Gastroesophageal sphincter (tissue), 4 donors: ENCODE data around the gene IVD. TPM values are rescaled to one million over a fixed set of nuclear protein-coding genes. Genes with fewer than 3 reads are reported as not detected.

Experiments used
- ATAC-seq: fragments of 150-250 bp; one replicate; pipeline ENCODE4 v1.9.1; 2016; ENCODE audit warnings: mild to moderate bottlenecking, moderate library complexity
- H3K27ac ChIP-seq, 4 donors: fragments of 200-600 bp; sonication (generic) in 3 of 4; 1 replicate in 3 of 4; 2 replicates in 1 of 4; pipeline ENCODE4 v1.5.1; 2016 to 2019
- H3K27me3 ChIP-seq: fragments of 200-600 bp; sonication (generic); one replicate; pipeline ENCODE4 v1.5.1; 2019
- H3K36me3 ChIP-seq, 2 donors: fragments of 200-600 bp; sonication (generic); one replicate each; pipeline ENCODE4 v1.5.1; 2019; ENCODE audit warnings: control low read depth in 1 of 2
- H3K4me1 ChIP-seq, 3 donors: fragments of 200-600 bp; sonication (generic); 1 replicate in 2 of 3; 2 replicates in 1 of 3; pipeline ENCODE4 v1.5.1; 2016 to 2019; ENCODE audit warnings: control low read depth in 2 of 3
- H3K4me3 ChIP-seq, 2 donors: fragments of 200-600 bp; sonication (generic); one replicate each; pipeline ENCODE4 v1.5.1; 2019; ENCODE audit warnings: mild to moderate bottlenecking in 1 of 2, moderate library complexity in 1 of 2
- H3K9me3 ChIP-seq, 3 donors: fragments of 200-600 bp; sonication (generic); one replicate each; pipeline ENCODE4 v1.5.1; 2017 to 2019; ENCODE audit warnings: control low read depth in 2 of 3
- CTCF ChIP-seq, 4 experiments: fragments of 200-600 bp in 2 of 4; fragments of 450-650 bp in 2 of 4; sonication (generic) in 1 of 4; IDR thresholded peaks; one replicate each; pipeline ENCODE4 v1.5.1; 2017 to 2019; ENCODE audit warnings: antibody characterized with exemption in 4 of 4, mild to moderate bottlenecking in 2 of 4, moderate library complexity in 2 of 4
- EP300 ChIP-seq: sonication (generic); formaldehyde crosslinking; IDR thresholded peaks from one replicate; pipeline ENCODE4 v1.6.1; 2017; ENCODE audit warnings: antibody characterized with exemption, mild to moderate bottlenecking
- POLR2A ChIP-seq, 2 donors: fragments of 450-650 bp; IDR thresholded peaks; one replicate each; pipeline ENCODE4 v1.6.1; 2017; ENCODE audit warnings: antibody characterized with exemption in 2 of 2, mild to moderate bottlenecking in 2 of 2, moderate library complexity in 1 of 2
- POLR2AphosphoS5 ChIP-seq: sonication (generic); formaldehyde crosslinking; IDR thresholded peaks from one replicate; pipeline ENCODE4 v1.6.1; 2017; ENCODE audit warnings: antibody characterized with exemption
- WGBS, 2 donors: methylation state at CpG; one replicate each; pipeline ENCODE4 v1.1.5; 2018; ENCODE audit warnings: low coverage in 1 of 2; 5-methylcytosine and 5-hydroxymethylcytosine counted together
- total RNA-seq, 4 donors: library from RNA; depleted of rRNA; stranded (reverse); fragments of >200 nt; gene quantifications; one replicate each; pipeline ENCODE4 v1.1.0, GENCODE V29; 2016

Gene IVD
- total RNA-seq, 4 donors from 2014 or later: 26.1 to 80.2 (median 50.1) TPM

GRCh38 chr15:40437752-40438687 lies 32.4 kb downstream of the IVD start:
- Histone ChIP-seq H3K4me1 (peaks cover 0 to 50% (median 24%) of the 10 kb centered on the region in 3 donors), H3K27ac (no peak overlapping the region)
- WGBS, 2 donors: 66% methylated on average over 15 of the region's 21 CpGs; no CpG with 5 or more reads in 1 of the 2 donors

GRCh38 chr15:40438712-40439111 lies 33.1 kb downstream of the IVD start:
- TF ChIP-seq POLR2AphosphoS5 (no peak), CTCF (IDR thresholded peaks at IDR 0.05) (no peak), EP300 (no peak), POLR2A (IDR thresholded peaks at IDR 0.05) (no peak)
- Histone ChIP-seq H3K4me3 (no peak overlapping the region), H3K27ac (no peak overlapping the region), H3K4me1 (peaks cover 0 to 57% (median 26%) of the 10 kb centered on the region in 3 donors), H3K9me3 (no peaks in the 10 kb centered on the region), H3K36me3 (no peaks in the 10 kb centered on the region), H3K27me3 (peaks cover 46% of the 10 kb centered on the region)
- 71 to 75% methylated on average over 3 to 5 of the region's 12 CpGs for WGBS, 2 donors
- ATAC-seq: no peak

More at GRCh38 chr15:40437752-40438687, 32.4 kb downstream of the IVD start:
- Histone ChIP-seq H3K4me3 (no peak overlapping the region), H3K27me3 (peaks cover 46% of the 10 kb centered on the region), H3K9me3 (no peaks in the 10 kb centered on the region), H3K36me3 (no peaks in the 10 kb centered on the region)
- ATAC-seq: no peak
- TF ChIP-seq POLR2A (IDR thresholded peaks at IDR 0.05) (no peak), EP300 (no peak), CTCF (IDR thresholded peaks at IDR 0.05) (no peak), POLR2AphosphoS5 (no peak)

GRCh38 chr15:40439461-40439959 lies 33.9 kb downstream of the IVD start:
- no peaks in the 10 kb centered on the region for H3K36me3 ChIP-seq
- TF ChIP-seq EP300 (no peak), POLR2AphosphoS5 (no peak), CTCF (IDR thresholded peaks at IDR 0.05) (no peak), POLR2A (IDR thresholded peaks at IDR 0.05) (no peak)
- peak overlapping the region; percentile 30 to 96 for H3K4me3 ChIP-seq
- peaks cover 0 to 65% (median 26%) of the 10 kb centered on the region in 3 donors for H3K4me1 ChIP-seq
- ATAC-seq: no peak
- H3K27ac ChIP-seq: peak overlapping the region in 1 of 4 donors; percentile 89
- 0% methylated on average over 1 of the region's 15 CpGs; no CpG with 5 or more reads in 1 of the 2 donors for WGBS, 2 donors
- H3K27me3 ChIP-seq: peaks cover 46% of the 10 kb centered on the region
- H3K9me3 ChIP-seq: no peaks in the 10 kb centered on the region

- Histone ChIP-seq H3K4me1 (peaks cover 0 to 71% (median 29%) of the 10 kb centered on the region in 3 donors), H3K36me3 (no peaks in the 10 kb centered on the region), H3K27me3 (peaks cover 42% of the 10 kb centered on the region), H3K9me3 (no peaks in the 10 kb centered on the region), H3K27ac (peak overlapping the region in 3 of 4 donors; percentile 83 to 89 (median 88)), H3K4me3 (peak overlapping the region; percentile 30 to 96)
- no peak for ATAC-seq
- TF ChIP-seq POLR2AphosphoS5 (no peak), EP300 (no peak), POLR2A (IDR thresholded peaks at IDR 0.05) (no peak), CTCF (IDR thresholded peaks at IDR 0.05) (no peak)
- WGBS, 2 donors: 2% methylated on average over 23 of the region's 35 CpGs; no CpG with 5 or more reads in 1 of the 2 donors
These were observed 34.6 kb downstream of the IVD start for GRCh38 chr15:40439960-40440742.
